Activated naive CD8-positive, alpha-beta T cell treated with anti-CD3 and anti-CD28 coated beads, Interleukin-2, amount 10 ng/mL, durations not matched to agents 7 days and 5 days (primary cell): ENCODE results near the gene NKPD1. TPM values are rescaled to one million over a fixed set of nuclear protein-coding genes. Genes with fewer than 3 reads are reported as not detected.
A peak's percentile ranks its signal among the peaks of the same experiment; 100 is the strongest.

Experiments used
- ATAC-seq: fragments of 150-1000 bp; cut with Tn5 transposase; one replicate; pipeline ENCODE4 v1.10.0; 2021; ENCODE audit warnings: low read depth, moderate library complexity
- POLR2A ChIA-PET: fragments of 350-600 bp; sonication (Branson Sonifier 250); formaldehyde crosslinking; loops from one replicate; lab custom pipeline; 2021; ENCODE audit warnings: antibody characterized with exemption; lab: Charles Lee
- DNase-seq: peaks from one replicate; pipeline ENCODE4 v3.0.0; 2021
- H3K27ac Mint-ChIP-seq: one replicate; pipeline ENCODE4 v1.8.0; 2022; ENCODE audit warnings: mild to moderate bottlenecking, mixed read lengths
- H3K27me3 Mint-ChIP-seq: one replicate; pipeline ENCODE4 v1.8.0; 2022; ENCODE audit warnings: mild to moderate bottlenecking, moderate library complexity, mixed read lengths
- H3K36me3 Mint-ChIP-seq: one replicate; pipeline ENCODE4 v1.8.0; 2021; ENCODE audit warnings: mild to moderate bottlenecking, mixed read lengths
- H3K4me1 Mint-ChIP-seq: one replicate; pipeline ENCODE4 v1.8.0; 2021; ENCODE audit warnings: mixed read lengths
- H3K4me3 Mint-ChIP-seq: one replicate; pipeline ENCODE4 v1.8.0; 2022; ENCODE audit warnings: mild to moderate bottlenecking, moderate library complexity, mixed read lengths
- H3K9me3 Mint-ChIP-seq: one replicate; pipeline ENCODE4 v1.8.0; 2021; ENCODE audit warnings: mixed read lengths
- total RNA-seq, 2 experiments: library from RNA; stranded (reverse); gene quantifications; one replicate each; pipeline ENCODE4 v1.2.3, GENCODE V29; 2021

The NKPD1 gene, protein sequence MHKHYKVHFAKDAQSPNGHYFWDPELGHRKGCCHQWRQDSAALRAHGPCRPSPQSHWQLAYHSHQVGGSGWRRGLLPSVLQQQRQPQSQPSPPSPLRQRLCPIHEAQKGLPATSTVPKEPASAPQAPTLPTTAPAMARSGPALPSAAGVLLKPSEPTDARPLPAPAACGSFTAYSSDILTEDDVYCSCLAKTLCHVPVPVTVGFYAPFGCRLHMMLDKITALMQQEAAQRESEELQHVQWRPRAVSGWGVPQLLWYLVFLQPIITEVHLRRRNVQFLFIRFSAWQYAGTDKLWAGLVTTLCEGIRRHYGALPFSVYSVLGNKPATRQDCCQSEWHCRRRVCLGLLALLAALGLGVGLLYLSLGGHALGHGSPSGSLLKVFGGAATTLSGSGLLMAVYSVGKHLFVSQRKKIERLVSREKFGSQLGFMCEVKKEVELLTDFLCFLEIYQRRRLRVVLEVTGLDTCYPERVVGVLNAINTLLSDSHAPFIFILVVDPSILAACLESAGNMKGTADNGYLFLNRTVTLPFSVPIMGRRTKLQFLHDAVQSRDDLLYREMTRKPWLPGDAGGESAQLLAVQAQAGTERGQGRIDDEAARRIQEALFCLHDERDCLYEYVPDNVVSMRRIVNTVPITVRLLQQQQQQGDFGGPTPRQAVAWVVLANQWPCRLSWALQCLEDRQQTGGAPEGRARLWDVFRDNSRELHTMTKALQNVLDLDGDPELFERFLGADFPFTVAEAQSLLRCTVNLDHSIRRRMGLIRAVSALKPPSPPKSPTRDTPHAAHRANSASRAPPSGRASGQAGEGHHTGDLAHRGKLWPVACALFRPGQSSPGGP
- under 1 TPM; 0.31 to 0.47 TPM for total RNA-seq

- no peaks in the 10 kb centered on the region for H3K9me3 Mint-ChIP-seq
- H3K27ac Mint-ChIP-seq, result peak within 1 kb of the TSS; percentile 70
- POLR2A ChIA-PET, result interaction anchor here (1.0 kb wide), 1 partner anchor 8 kb away, joined by 4 read pairs; no protein-coding TSS in a partner anchor
- no peak within 1 kb of the TSS for H3K4me3 Mint-ChIP-seq
- peaks cover 11% of the 10 kb centered on the region for H3K4me1 Mint-ChIP-seq
- peaks cover 12% of the 10 kb centered on the region for H3K27me3 Mint-ChIP-seq
- DNase-seq (no peak), ATAC-seq (no peak)
- no peaks in the 10 kb centered on the region for H3K36me3 Mint-ChIP-seq
Measured at GRCh38 chr19:45160870-45161737, at the start of gene NKPD1. TSS of gene NKPD1 (minus strand) at chr19:45160982. CDS start at chr19:45160150, 832 bp downstream.

DNA sequence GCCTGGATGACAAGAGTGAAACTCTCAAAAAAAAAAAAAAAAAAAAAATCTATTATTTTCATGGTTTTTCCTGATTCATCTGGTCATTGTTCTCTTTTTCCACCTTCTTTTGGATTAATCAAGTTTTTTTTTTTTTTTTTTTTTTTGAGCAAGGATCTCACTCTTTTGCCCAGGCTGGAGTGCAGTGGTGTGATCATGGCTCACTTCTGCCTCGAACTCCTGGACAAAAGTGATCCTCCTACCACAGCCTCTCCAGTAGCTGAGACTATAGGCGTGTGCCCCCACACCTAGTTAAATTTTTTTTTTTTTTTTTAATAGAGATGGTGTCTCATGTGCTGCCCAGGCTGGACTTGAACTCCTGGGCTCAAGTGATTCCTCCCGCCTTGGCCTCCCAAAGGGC, 45.5 kb upstream of the NKPD1 start:
- ATAC-seq (no peak), DNase-seq (no peak)
- Mint-ChIP-seq H3K27ac (no peak overlapping the region), H3K27me3 (peaks cover 12% of the 10 kb centered on the region), H3K4me1 (peaks cover 7% of the 10 kb centered on the region), H3K4me3 (no peak overlapping the region), H3K9me3 (no peaks in the 10 kb centered on the region), H3K36me3 (no peaks in the 10 kb centered on the region)
- POLR2A ChIA-PET, result no interaction called here

- no peak for ATAC-seq
- Mint-ChIP-seq H3K4me1 (peaks cover 3% of the 10 kb centered on the region), H3K27ac (no peak overlapping the region), H3K27me3 (peaks cover 10% of the 10 kb centered on the region), H3K4me3 (no peak overlapping the region), H3K36me3 (no peaks in the 10 kb centered on the region), H3K9me3 (no peaks in the 10 kb centered on the region)
- DNase-seq, result no peak
- POLR2A ChIA-PET, result no interaction called here
Measured at GRCh38 chr19:45205810-45206209, 45.0 kb upstream of the NKPD1 start.

GRCh38 chr19:45202637-45203036, 41.9 kb upstream of the NKPD1 start:
- no peaks in the 10 kb centered on the region for H3K9me3 Mint-ChIP-seq
- ATAC-seq, result no peak
- no peak overlapping the region for H3K4me3 Mint-ChIP-seq
- H3K27ac Mint-ChIP-seq, result no peak overlapping the region
- H3K36me3 Mint-ChIP-seq, result no peaks in the 10 kb centered on the region
- H3K27me3 Mint-ChIP-seq, result peaks cover 7% of the 10 kb centered on the region
- DNase-seq, result no peak
- POLR2A ChIA-PET, result no interaction called here
- no peaks in the 10 kb centered on the region for H3K4me1 Mint-ChIP-seq

- no peak for ATAC-seq
- DNase-seq, result no peak
- Mint-ChIP-seq H3K27me3 (peaks cover 9% of the 10 kb centered on the region), H3K4me1 (no peaks in the 10 kb centered on the region), H3K4me3 (no peak overlapping the region), H3K36me3 (no peaks in the 10 kb centered on the region), H3K9me3 (no peaks in the 10 kb centered on the region), H3K27ac (no peak overlapping the region)
- POLR2A ChIA-PET, result no interaction called here
Measured at GRCh38 chr19:45200568-45200967, 39.8 kb upstream of the NKPD1 start.

DNA sequence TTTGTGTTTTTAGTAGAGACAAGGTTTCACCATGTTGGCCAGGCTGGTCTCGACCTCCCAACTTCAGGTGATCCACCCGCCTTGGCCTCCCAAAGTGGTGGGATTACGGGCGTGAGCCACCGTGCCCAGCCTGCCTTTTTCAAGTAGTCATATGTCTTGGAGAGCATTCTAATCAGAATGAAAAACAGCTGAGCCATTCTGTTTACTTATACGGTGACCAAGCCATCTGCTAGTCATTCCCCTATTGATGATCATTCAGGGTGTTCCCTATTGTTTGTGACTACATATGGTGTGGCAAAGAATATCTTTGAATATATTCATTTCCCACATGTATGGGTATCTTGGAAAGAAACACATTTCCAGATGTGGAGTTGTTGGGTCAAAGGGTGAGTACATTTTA, 35.0 kb upstream of the NKPD1 start:
- POLR2A ChIA-PET, result no interaction called here
- no peak for DNase-seq
- Mint-ChIP-seq H3K4me3 (no peak overlapping the region), H3K36me3 (no peaks in the 10 kb centered on the region), H3K9me3 (no peaks in the 10 kb centered on the region), H3K27me3 (peaks cover 5% of the 10 kb centered on the region), H3K27ac (no peak overlapping the region), H3K4me1 (no peaks in the 10 kb centered on the region)
- ATAC-seq, result no peak

DNA sequence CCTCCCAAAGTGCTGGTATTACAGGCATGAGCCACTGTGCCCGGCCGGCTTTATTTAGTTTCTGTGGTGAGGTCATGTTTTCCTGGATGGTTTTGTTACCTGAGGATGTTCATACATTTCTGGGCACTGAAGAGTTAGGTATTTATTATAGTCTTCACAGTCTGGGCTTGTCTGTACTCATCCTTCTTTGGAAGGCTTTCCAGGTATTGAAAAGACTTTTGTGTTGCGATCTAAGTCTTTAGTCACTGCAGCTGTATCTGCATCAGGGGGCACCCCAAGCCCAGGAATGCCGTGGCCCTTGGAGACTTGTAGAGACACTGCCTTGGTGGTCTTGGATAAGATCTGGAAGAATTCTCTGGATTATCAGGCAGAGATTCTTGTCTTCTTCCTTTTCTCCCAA, 30.6 kb upstream of the NKPD1 start:
- H3K4me1 Mint-ChIP-seq, result peaks cover 2% of the 10 kb centered on the region
- ATAC-seq, result no peak
- H3K9me3 Mint-ChIP-seq, result no peaks in the 10 kb centered on the region
- H3K36me3 Mint-ChIP-seq, result no peaks in the 10 kb centered on the region
- DNase-seq, result no peak
- H3K4me3 Mint-ChIP-seq, result no peak overlapping the region
- no peaks in the 10 kb centered on the region for H3K27me3 Mint-ChIP-seq
- no peak overlapping the region for H3K27ac Mint-ChIP-seq
- POLR2A ChIA-PET, result no interaction called here

- POLR2A ChIA-PET, result interaction anchor here (0.6 kb wide), 1 partner anchor 99 kb away, joined by 4 read pairs; no protein-coding TSS in a partner anchor
- no peaks in the 10 kb centered on the region for H3K27me3 Mint-ChIP-seq
- no peak overlapping the region for H3K4me3 Mint-ChIP-seq
- no peaks in the 10 kb centered on the region for H3K36me3 Mint-ChIP-seq
- ATAC-seq (no peak), DNase-seq (no peak)
- H3K4me1 Mint-ChIP-seq, result peaks cover 2% of the 10 kb centered on the region
- no peaks in the 10 kb centered on the region for H3K9me3 Mint-ChIP-seq
- H3K27ac Mint-ChIP-seq, result no peak overlapping the region
Measured at GRCh38 chr19:45189971-45190370, 29.2 kb upstream of the NKPD1 start.

DNA sequence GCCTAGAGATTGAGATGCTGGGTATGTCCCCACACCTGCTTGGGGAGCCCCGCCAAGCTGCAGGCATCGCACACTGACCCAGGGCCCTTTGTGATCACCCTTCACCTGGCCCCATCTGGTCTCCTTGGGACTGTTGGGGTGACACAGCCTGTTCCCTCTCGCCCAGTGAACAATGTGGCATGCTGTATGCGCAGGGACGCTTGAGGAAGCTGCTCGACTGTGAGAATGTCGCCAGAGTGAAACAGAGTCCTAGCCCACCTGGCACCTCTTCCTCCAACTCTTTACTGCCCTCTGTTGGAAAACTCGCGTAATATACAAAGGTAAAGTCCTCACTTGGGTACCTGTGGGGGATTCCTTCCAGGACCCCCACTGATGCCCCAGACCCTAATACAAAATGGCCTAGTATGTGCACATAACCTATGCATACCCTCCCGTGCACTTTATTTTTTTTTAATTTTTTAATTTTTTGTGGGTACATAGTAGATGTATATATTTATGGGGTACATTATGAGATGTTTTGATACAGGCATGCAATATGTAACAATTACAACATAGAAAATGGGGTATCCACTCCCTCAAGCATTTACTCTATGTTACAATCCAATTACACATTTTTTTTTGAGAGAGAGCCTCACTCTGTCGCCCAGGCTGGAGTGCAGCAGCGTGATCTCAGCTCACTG, 26.8 kb upstream of the NKPD1 start:
- ATAC-seq (peak; percentile 87), DNase-seq (peak; percentile 48)
- Mint-ChIP-seq H3K4me3 (no peak overlapping the region), H3K27ac (no peak overlapping the region), H3K27me3 (no peaks in the 10 kb centered on the region), H3K4me1 (peaks cover 4% of the 10 kb centered on the region), H3K9me3 (no peaks in the 10 kb centered on the region), H3K36me3 (no peaks in the 10 kb centered on the region)
- POLR2A ChIA-PET, result interaction anchor here (1.4 kb wide), 1 partner anchor 9 kb away, joined by 6 read pairs; the partner anchor contains the start of genes BLOC1S3 and TRAPPC6A

GRCh38 chr19:45186509-45187334, 25.9 kb upstream of the NKPD1 start:
- Mint-ChIP-seq H3K4me1 (peaks cover 4% of the 10 kb centered on the region), H3K27me3 (no peaks in the 10 kb centered on the region), H3K36me3 (no peaks in the 10 kb centered on the region), H3K4me3 (no peak overlapping the region), H3K9me3 (no peaks in the 10 kb centered on the region), H3K27ac (peak overlapping the region; percentile 20)
- no peak for ATAC-seq
- no peak for DNase-seq
- POLR2A ChIA-PET, result interaction anchor here (0.6 to 1.4 kb wide), 2 partner anchors 9 to 27 kb away, joined by 3 to 6 read pairs; partner anchors contain the start of genes BLOC1S3 and TRAPPC6A

DNA sequence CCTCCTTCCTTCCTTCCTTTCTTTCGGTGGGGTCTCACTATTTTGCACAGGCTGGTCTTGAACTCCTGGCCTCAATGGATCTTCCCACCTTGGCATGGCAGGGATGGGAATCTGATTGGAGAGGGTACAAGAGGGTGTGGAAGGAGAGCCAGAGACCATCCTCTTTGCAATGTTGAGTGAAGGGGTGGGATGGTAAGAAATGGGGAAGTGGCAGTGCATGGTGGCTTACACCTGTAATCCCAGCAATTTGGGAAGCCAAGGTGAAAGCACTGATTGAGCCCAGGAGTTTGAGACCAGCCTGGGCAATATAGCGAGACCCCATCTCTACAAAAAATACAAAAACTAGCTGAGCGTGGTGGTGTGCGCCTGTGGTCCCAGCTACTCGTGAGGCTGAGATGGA, 23.3 kb upstream of the NKPD1 start:
- H3K4me3 Mint-ChIP-seq, result no peak overlapping the region
- POLR2A ChIA-PET, result no interaction called here
- no peak overlapping the region for H3K27ac Mint-ChIP-seq

DNA sequence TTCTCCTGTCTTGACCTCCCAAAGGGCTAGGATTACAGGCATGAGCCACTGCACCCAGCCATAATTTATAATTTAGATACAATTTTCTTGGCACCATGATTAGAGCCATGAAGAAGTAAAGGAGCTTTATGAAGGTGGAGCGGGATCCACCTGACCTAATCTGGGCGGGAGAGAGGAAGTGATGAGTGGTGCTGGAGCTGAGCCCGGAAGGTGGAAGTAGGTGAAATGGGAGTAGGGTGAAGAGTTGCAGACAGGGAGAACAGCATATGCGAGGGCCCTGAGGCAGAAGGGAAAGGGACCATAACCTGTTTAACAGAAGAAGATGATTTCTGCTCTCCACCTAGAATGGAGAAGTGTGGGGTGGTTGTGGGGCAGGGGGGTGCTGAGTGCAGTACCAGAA, 22.0 kb upstream of the NKPD1 start:
- peaks cover 7% of the 10 kb centered on the region for H3K36me3 Mint-ChIP-seq
- no peaks in the 10 kb centered on the region for H3K27me3 Mint-ChIP-seq
- no peak overlapping the region for H3K4me3 Mint-ChIP-seq
- ATAC-seq (no peak), DNase-seq (no peak)
- no peaks in the 10 kb centered on the region for H3K9me3 Mint-ChIP-seq
- no peak overlapping the region for H3K27ac Mint-ChIP-seq
- peaks cover 21% of the 10 kb centered on the region for H3K4me1 Mint-ChIP-seq
- POLR2A ChIA-PET, result no interaction called here

More for the DNA sequence above, 23.3 kb upstream of the NKPD1 start:
- H3K36me3 Mint-ChIP-seq, result peaks cover 7% of the 10 kb centered on the region
- no peaks in the 10 kb centered on the region for H3K27me3 Mint-ChIP-seq
- DNase-seq, result no peak
- H3K9me3 Mint-ChIP-seq, result no peaks in the 10 kb centered on the region
- ATAC-seq, result no peak
- H3K4me1 Mint-ChIP-seq, result peaks cover 19% of the 10 kb centered on the region
